Lower leg skin (tissue), 4 donors: ENCODE data around the gene ME2. TPM values are rescaled to one million over a fixed set of nuclear protein-coding genes. Genes with fewer than 3 reads are reported as not detected.

Experiments
- DNase-seq, 2 donors: peaks; one replicate each; pipeline ENCODE4 v3.0.0-alpha.2; 2019; ENCODE audit warnings: low spot score in 2 of 2
- H3K4me3 ChIP-seq: fragments of 200-600 bp; sonication (generic); 2 replicates; pipeline ENCODE4 v1.5.1; 2017; ENCODE audit warnings: mild to moderate bottlenecking, low read depth; ENCODE audit not compliant: poor library complexity, severe bottlenecking
- CTCF ChIP-seq, 3 donors: fragments of 450-650 bp; IDR thresholded peaks; one replicate each; pipeline ENCODE4 v1.5.1; 2016; ENCODE audit warnings: antibody characterized with exemption in 3 of 3, mild to moderate bottlenecking in 3 of 3, moderate library complexity in 2 of 3
- POLR2A ChIP-seq, 2 donors: fragments of 450-650 bp; IDR thresholded peaks; one replicate each; pipeline ENCODE4 v1.6.1; 2016 to 2017; ENCODE audit warnings: antibody characterized with exemption in 2 of 2, mild to moderate bottlenecking in 1 of 2, moderate library complexity in 1 of 2
- WGBS, 2 donors: methylation state at CpG; one replicate each; pipeline ENCODE4 v1.1.5; 2018; 5-methylcytosine and 5-hydroxymethylcytosine counted together
- intact Hi-C: fragments of 100-400 bp; cut with DNase I; formaldehyde crosslinking; loops from one replicate; pipeline ENCODE4 v1.15.0; 2023; ENCODE audit warnings: low total_unique reads
- total RNA-seq, 4 donors: library from RNA; depleted of rRNA; stranded (reverse); fragments of >200 nt; gene quantifications; one replicate each; pipeline ENCODE4 v1.1.0, GENCODE V29; 2016

The ME2 gene
- total RNA-seq, 4 donors from 2014 or later: 10.4 to 25.5 (median 21.4) TPM

GRCh38 chr18:50848061-50848551 lies 30.8 kb upstream of the ME2 start:
- intact Hi-C loops: no loop called here
- 75 to 81% methylated on average over 7 of the region's 7 CpGs for WGBS, 2 donors
- no peak for DNase-seq

GRCh38 chr18:50848991-50849390 lies 29.9 kb upstream of the ME2 start:
- WGBS, 2 donors: 91 to 96% methylated on average over 1 of the region's 1 CpG
- intact Hi-C loops: no loop called here
- no peak for TF ChIP-seq POLR2A (IDR thresholded peaks at IDR 0.05)
- no peak for TF ChIP-seq CTCF (IDR thresholded peaks at IDR 0.05)
- H3K4me3 ChIP-seq: no peak overlapping the region
- no peak for DNase-seq

More at GRCh38 chr18:50848061-50848551, 30.8 kb upstream of the ME2 start:
- no peak overlapping the region for H3K4me3 ChIP-seq
- TF ChIP-seq POLR2A (IDR thresholded peaks at IDR 0.05) (no peak), CTCF (IDR thresholded peaks at IDR 0.05) (no peak)

- 72 to 75% methylated on average over 3 of the region's 3 CpGs for WGBS, 2 donors
- no peak for TF ChIP-seq POLR2A (IDR thresholded peaks at IDR 0.05)
- TF ChIP-seq CTCF (IDR thresholded peaks at IDR 0.05): no peak
- intact Hi-C loops: no loop called here
- no peak overlapping the region for H3K4me3 ChIP-seq
- DNase-seq: no peak
Measured at GRCh38 chr18:50849419-50849821, 29.5 kb upstream of the ME2 start.

GRCh38 chr18:50850307-50851065 lies 28.4 kb upstream of the ME2 start:
- TF ChIP-seq POLR2A (IDR thresholded peaks at IDR 0.05) (no peak), CTCF (IDR thresholded peaks at IDR 0.05) (no peak)
- no peak overlapping the region for H3K4me3 ChIP-seq
- 93 to 94% methylated on average over 5 of the region's 5 CpGs for WGBS, 2 donors
- no peak for DNase-seq
- intact Hi-C loops: no loop called here

- no peak for DNase-seq
- intact Hi-C loops: no loop called here
- TF ChIP-seq CTCF (IDR thresholded peaks at IDR 0.05) (no peak), POLR2A (IDR thresholded peaks at IDR 0.05) (no peak)
- 74 to 90% methylated on average over 6 of the region's 6 CpGs for WGBS, 2 donors
- no peak overlapping the region for H3K4me3 ChIP-seq
Measured at GRCh38 chr18:50853863-50854271, 25.1 kb upstream of the ME2 start.
